SKM-1 (cell line): Measurements from ENCODE around the gene KRT16.
"Not testable (repeated sequence)": the region's sequence is repeated elsewhere in the genome, so short reads cannot be mapped to it uniquely, and the experiment has no call there.

ENCODE experiments used
- DNase-seq: peaks from one replicate; lab custom pipeline; 2025; ENCODE audit not compliant: unreplicated experiment; lab: John Stamatoyannopoulos, UW

The KRT16 gene

DNA sequence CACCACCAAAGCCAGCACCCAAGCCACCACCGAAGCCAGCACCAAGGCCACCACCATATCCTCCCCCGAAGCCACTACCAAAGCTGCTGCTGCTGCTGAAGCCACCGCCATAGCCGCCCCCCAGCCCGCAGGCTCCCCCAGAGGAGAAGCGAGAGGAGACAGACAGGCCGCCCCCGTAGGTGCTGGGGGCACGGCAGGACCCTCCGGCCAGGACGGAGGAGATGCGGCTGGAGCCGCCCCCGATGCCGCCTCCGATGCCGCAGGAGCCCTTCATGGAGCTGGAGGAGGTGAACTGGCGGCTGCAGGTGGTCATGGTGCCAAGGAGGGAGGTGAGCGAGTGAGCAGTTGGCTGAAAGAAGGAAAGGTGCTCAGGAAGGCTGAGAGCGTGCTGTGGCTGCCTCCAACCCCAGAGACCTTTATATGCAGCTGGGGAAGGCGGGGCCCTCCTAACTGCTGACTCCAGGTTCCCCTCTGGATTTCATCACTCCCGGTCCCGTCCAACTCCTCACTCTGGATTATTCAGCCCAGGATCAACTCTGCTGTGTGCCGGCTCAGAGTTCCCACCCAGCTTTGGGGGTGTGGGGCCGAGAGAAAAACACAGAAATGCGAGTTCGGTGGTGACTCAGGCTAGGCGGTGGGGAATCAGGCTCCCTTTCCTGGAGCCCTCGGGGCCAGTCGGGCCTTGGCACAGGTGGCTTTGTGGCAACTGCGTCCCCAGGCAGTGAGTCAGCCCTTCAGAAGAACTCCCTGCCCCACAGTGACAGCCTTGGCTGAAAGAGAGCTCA lies at the start of gene KRT16:
KRT16 (minus strand) TSS at position 392 of the 785 bp plus-strand sequence; CDS start at position 313, 79 bp downstream.
- DNase-seq = not testable (repeated sequence)

DNA sequence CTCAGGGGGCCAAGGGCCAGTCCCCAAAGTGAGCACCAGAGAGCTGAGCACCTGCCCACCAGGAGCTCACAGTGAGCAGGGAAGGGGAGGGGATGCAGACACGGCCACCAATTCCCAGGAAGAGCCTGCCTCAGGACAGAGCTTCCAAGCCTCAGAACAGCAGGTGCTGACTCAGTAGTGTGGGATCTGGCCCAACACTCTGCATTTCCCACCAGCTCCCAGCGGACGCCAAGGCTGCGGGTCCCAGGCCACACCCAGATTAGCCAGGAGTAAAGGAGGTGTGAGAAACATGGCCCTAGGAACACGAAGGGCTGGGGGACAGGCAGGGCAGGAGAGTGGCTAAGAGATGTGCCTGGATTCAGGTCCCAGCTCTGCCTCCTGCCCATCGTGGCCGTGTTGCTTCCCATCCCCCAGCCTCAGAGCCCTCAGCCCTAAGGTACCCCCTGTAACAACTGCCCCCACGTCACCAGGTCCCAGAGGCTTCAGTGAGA lies 47.7 kb upstream of the KRT16 start:
- no peak for DNase-seq

DNA sequence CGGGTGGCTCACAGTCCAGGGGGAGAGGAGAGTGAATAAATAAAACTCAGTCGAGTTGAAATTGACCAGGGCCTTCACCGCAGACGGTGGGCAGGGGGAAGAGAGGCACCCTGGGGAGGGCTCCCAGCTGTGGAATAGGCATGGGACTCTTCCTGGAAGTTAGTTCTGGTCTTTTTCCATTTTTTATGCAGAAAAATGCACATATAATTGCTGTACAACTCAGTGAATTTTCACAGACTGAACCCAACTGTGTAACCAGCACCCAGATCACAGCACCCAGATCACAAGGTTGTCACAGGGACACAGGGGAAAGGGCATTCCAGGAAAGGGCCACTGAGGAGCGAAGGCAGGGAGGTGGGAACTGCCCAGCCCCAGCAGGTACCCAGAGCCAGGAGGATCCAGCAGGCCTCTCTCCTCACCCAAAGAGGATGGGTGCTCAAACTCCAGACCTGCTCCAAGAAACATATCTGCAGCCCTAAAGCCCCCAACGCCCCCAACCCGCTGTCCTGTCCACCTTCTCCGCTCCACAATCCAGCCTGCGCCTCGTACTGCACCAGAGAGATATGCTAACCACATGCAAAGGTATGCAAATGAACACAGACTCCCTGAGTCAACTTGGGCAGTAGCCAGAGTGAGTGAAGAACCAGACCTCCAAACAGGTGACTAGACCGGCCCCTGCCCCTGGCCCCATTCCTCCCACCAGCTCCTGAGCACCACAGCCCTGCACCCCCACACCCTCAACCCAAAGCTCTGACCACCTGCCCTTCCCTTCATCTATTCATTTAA lies 47.1 kb upstream of the KRT16 start:
- no peak for DNase-seq

DNA sequence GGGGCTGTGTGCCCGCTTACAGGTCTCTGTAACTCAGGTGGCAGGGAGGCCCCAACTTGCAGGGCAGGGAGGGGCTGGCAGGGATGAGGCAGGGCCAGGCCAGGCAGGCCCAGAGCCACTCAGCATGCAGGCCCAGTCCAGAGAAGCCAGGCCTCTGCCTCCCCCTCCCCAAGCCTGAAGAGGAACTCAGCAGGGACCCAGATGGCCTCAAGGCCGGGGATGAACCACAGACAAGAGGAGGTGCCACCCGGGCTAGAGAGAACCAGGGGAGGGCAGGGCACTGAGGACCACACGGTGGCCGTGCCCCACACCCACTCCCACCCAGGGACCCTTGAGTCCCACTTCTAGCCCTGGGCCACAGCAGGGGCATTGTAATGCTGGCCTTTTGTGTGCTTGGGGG lies 46.3 kb upstream of the KRT16 start:
- DNase-seq = no peak

DNA sequence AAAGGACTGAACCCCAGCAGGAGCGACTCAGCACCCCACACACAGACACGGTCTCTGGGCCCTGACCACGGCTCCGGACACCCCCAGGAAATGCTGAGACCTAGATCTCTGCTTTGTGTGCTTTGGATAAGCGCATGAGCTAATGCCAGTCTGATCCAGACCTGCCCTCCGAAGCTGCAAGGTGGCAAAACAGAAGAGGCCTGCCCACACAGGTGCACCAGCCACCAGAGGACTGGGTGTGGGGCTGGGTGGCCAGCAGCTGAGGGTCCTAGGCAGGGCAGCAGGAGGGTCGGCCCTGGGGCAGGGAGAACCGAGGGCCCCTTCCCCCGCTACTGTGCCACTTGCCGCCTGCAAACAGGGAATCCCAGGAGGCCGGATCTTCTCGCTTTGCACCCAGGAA lies 45.4 kb upstream of the KRT16 start:
- no peak for DNase-seq

DNA sequence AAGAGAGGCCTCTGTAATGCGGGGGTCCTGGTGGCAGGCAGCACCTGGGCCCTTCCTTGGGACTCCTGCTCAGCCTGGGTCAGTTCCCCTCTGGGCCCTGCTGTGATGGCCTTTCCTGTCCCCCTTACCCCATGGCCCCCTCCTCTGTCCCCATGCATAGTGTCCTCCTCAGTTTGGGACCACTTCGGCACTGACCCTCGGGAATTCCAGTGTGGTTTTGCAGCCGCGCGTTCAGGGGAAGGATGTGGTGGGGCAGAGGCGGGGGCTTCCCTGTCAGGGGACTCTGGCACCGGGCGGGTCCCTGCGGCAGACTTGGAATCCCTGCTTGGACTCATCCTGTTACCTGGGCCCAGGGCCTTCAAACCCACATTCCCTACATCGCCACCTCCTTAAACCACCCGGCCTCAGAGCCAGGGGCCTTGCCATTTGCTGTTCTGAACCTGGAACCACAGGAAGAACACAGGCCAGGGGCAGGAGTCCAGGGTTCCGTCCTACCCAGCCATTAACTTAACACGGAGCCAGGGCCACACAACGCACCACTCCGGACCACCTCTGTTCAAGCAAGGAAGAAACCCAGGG lies 44.7 kb upstream of the KRT16 start:
- no peak for DNase-seq

DNA sequence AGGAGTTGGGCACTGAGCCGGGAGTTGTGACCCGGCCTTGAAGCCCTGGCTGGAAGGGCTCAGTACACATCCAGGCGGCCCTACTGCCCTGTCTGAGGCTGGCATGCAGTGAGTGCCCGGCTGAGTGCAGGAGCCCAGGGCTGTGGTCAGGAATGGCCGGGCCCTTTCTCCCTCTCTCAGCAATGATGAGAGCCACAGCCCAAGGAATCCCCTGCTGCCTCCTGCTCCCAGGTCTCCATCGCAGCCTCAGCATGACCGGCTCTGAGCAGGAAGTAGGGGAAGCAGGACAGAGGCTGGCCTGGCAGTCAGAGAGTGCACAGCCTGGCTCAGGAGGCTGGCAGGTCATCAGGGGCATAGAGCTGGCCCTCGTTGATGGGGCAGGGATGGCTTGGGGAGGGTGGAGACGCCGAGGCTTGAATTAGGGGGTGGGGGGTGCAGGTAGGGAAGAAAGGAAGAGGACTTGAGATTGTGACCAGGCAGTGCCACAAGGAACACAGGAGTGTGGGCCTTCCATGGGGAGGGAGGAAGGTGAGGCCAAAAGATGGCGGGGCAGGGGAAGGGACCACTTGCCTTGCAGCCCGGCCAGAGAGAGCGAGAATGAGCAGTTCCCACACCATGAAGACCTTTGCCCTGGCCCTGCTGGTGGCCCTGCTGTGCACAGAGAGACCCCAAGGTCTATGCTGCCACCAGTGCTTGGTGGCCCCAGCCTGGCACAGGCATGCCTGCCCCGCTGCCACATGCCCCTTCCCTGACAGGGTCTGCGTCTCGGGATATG lies 43.9 kb upstream of the KRT16 start:
- DNase-seq = no peak

DNA sequence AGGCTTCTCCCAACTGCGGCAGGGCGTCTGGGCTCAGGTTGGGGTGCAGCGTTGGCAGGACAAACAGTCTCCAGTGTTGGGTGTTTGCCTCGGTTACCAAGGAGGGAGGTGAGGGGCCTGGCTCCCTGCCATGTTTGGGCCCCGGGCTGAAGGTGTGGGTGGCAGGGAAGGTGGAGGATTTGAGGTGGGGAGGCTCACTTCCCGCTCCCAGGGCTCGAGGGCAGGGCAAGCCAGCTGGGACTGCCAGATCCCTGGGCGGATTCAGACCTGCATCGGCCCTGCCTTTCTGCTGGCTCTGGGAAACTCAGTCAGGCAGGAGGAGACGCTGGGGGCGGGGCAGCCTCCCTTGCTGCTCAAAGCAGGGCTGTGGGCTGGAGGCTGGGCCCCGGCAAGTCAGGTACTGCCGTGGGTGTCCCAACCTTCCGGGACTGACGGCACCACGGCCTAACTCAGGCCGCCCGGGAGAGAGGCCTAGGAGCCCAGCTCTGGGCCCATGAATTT lies 43.1 kb upstream of the KRT16 start:
- DNase-seq = no peak

DNA sequence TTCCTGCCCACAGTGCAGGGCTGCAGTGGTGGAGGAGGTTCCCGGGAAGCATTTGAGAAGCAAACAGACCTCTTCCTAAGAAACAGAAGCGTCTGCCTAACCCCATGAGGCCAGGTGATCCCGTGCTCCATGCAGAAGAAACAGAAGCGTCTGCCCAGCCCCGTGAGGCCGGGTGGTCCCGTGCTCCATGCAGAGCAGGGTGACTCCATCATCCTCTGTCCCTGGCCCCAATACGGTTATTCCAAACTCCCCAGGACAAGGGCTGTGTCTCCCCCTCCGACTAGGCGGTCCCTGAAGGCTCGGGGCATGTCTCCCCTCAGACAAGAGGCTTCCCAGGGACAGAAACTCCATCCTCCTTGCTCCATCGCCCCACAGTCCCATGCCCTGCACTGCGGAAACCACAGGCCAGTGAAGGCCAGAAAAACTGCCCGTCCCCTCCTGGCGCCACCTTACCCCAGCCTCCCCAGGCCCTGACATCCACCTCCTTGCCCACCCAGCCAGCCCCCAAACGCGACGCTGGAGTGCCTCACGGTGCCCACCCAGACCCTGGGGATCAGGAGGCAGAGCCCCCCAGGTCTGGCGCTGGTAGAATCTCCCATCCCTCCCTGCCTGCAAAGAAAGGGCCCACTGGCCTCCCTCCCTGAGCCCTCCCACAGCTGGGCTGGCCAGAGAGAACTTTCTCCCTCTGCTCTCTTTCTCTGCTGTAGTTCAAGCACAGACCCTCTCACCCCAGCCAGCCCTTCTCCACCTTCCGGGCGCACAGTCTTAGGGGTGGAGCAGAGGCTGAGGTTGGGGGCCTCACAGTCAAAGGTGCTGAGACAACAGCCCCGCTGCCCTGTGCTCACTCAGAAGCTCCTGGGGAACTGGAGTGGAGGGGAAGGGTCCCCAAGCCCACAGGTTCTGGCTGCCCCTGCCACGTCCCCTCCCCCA lies 42.4 kb upstream of the KRT16 start:
- no peak for DNase-seq

DNA sequence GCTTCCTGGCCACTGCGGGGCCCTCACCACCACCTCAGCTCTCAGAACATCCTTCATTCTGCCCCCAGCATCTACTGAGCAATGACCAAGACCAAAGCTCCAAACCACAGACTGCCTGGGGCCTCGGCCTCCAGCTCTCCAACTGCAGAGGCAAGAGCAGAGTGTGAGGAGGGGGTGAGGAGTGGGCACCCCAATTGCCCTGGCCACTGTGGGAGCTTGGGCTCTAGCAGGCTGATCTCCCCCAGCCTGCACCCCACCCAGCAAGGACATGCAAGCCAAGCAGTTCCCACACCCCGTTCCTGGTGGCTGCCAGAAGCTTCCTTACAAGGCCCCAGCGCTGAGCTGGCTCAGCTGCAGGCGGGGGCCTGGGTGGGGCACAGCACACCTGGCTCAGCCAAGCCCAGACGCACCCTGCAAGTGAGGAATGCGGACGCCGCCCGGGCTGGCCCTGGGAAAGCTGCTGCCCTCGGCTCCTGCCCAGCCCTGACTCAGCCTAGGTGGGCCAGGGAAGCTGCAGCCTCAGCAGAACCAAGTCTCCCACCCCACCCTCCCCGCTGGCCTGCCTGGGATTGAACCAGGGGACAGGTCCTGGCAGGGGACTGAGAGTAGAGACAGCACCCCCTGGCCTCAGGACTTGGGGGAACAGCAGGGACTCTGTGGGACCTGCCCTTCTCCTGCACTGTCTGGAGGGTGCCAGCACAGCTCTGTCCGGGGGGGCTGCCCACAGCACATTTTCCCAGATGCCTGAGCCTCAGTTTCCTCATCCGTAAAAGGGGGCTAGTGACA lies 41.5 kb upstream of the KRT16 start:
- no peak for DNase-seq

DNA sequence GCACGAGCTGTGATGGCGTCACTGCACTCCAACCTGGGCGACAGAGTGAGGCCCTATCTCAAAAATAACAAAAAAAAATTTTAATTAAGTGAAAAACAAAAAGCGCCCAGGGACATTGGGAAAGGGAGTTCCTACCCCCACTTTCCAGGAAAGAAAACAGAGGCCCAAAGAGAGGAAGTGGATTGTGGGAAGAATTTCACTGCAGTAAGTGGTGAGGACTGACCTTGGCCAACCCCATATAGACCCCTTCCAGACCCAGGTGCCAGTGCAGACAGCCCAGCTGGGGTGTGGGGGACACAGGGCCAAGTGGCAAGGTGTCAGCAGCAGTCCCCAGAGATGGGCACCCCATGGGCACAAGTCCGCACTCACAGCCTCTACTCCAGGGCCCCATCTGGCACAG lies 40.9 kb upstream of the KRT16 start:
- DNase-seq = no peak

DNA sequence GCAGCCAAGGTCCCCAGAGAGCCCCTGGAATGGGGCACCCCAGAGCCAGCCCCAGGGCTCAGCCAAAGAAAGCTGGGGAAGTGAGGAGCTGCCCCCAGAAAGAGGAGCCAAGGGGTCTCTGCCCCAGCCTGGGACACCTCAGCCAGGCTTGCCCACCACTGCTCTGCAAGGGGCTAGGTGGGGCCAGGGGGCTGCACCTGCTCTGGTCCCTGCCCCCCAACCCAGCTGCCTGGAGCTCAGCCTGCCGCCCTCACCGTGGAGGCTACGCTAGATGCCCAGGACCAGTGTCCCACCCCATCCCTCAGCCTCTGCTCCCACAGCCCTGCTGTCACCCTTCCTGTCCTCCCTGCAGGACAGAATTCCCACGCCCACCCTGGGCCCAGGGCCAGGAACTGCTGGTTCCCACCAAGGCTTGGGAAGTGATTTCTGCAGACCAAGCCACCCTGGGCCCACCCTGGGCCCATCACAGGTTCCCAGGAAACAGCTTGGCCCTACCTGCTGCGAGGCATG lies 39.9 kb upstream of the KRT16 start:
- DNase-seq = no peak

DNA sequence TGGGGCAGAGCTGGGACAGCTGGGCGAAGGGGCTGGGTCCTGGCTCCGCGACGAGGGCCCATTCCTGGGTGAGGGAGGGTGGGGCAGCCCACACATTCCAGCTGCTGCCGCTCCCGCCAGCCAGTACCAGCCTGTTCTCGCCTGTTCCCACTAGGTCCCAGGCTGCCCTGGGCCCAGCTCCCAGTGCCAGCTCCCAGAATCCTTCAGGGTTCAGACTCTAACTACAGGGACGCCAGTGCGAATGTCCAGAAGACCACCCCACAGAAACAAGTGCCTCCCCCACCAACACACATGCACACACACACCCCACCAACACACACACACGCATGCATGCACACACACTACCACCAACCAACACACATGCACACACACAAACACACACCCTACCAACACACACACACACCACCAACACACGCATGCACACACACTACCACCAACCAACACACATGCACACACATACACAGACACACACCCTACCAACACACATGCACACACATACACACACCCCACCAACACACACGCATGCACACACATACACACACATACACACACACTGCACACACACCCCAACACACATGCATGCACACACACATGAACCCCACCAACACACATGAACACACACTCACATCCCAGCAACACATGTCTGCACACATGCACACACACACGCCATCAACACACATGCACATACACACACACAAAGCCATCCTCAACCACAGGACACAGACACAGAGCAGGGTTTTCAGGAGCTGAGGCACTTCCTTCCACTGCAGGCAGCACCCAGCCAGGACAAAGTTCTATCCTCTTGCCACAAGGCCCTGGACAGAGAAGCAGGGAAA lies 39.3 kb upstream of the KRT16 start:
- no peak for DNase-seq

DNA sequence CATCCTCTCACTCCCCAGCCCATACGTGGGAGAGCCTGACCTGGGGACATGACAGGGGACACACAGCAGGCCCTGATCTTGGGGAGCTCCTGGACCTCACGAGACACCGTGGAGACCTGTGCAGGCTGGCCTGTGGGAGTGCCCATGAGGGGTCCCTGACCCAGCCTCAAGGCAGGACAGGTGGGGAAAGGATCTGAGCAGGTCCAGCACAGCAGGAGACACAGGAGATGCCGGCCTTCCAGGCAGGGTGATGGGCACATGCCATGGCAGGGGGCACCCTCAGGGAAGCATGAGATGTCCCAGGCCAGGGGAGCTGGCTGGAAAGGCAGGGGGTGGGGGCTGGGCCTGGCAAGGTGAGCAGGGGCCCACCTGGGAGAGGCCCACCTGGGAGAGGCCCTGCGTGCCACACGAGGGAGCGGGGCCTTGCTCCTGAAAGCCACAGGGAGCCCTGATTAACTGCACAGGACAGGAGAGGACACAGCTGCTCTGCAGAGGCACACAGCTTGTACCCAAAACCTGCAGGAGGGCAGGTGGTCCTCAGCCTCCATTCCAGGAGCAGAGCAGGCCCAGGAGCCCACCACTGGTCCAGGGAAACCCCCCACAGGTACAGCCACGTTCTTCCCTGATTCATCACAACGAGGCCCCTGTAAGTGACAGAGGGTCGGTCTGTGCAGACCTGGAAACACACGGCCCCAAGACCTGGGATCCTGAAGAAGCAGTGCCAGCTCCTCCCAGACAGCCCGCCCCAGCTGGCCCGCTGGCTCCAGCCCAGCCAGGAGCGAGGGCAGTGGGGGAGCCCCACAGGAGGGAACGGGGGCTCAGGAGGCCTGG lies 38.4 kb upstream of the KRT16 start:
- DNase-seq = no peak

DNA sequence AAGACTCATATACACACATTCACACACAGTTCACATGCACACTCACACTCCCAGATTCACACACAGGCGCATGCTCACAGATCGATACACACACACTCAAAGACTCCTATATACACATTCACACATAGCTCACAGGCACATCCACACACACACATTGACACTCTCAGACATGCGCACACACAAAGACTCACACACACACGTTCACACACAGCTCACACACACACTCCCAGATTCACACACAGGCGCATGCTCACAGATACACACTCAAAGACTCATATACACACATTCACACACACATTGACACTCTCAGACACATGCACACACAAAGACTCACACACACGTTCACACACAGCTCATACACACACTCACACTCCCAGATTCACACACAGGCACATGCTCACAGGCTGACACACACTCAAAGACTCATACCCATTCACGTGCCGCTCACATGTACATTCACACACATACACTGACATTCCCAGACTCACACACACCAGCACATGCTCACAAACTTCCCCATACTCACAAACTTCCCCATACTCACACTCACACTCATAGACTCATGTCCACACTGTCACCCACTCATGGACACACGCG lies 37.5 kb upstream of the KRT16 start:
- DNase-seq = no peak

DNA sequence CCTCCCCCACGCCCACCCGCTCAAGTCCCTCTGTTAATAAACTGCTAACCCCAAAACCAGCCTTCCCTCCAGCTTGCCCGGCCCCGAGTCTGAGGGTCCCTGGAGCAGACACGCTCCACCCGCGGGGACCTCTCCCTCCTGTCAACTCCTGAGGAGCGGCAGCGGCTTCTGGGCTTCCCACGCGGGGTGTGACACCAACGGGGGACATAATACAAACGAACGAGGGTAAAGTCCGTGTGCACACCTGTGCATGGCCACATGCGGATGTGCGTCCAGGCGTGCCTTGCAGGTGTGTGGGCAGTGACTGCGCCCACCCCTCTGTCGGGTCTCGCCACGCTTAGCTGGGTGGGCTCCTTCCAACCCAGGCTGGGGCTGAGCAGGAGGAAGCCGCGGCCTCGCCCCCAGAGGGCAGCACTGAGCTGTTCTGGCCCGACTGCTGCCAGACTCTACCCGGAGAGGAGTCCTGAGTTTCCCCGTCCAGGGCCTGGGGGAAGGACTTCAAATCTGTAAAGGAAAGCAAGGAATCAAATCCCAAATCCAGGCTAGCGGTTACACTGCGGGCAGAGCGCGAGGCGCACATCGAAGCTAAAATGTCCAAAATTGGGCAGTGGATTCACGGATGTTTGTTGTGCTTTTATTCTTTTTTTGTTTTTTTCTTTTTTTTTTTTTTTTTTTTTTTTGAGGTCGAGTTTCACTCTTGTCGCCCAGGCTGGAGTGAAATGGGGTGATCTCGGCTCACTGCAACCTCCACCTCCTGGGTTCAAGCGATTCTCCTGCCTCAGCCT lies 36.0 kb upstream of the KRT16 start:
- peak; percentile 6 for DNase-seq
